SK-N-SH (cell line): ENCODE data around the gene RBMS3. TPM values are rescaled to one million over a fixed set of nuclear protein-coding genes. Genes with fewer than 3 reads are reported as not detected.

Experiments used
- CTCF ChIA-PET: fragments of 300-600, 350-600 bp; formaldehyde crosslinking; extraction: SDS; loops from one replicate; lab custom pipeline; 2021; lab: Yijun Ruan, JAX
- POLR2A ChIA-PET: fragments of 350-600 bp; sonication (Branson Sonifier 250); formaldehyde crosslinking; extraction: SDS; loops from one replicate; lab custom pipeline; 2020; ENCODE audit warnings: antibody characterized with exemption, inconsistent platforms; lab: Yijun Ruan, JAX
- DNase-seq: peaks from one replicate; pipeline ENCODE4 v3.0.0; 2012
- H2AFZ ChIP-seq: fragments of 200-600 bp; sonication (generic); 2 replicates; pipeline ENCODE4 v1.8.1; 2016; ENCODE audit warnings: antibody characterized with exemption, mild to moderate bottlenecking, low read depth
- H3F3A ChIP-seq: fragments of 200-600 bp; sonication (generic); replicated peaks from 2 replicates; pipeline ENCODE3; 2016; ENCODE audit warnings: antibody characterized with exemption, mild to moderate bottlenecking; ENCODE audit not compliant: insufficient read depth
- H3K27ac ChIP-seq, 2 experiments: fragments of 200-500 bp in 1 of 2; fragments of 200-600 bp in 1 of 2; sonication (Bioruptor generic) in 1 of 2; sonication (generic), shearing (Covaris generic) in 1 of 2; 2 replicates each; pipeline versions ENCODE4 v1.5.1 to v1.6.1; 2014 to 2016; ENCODE audit warnings: low read depth in 2 of 2, inconsistent platforms in 1 of 2, low read length in 1 of 2, mild to moderate bottlenecking in 1 of 2, mixed read lengths in 1 of 2
- H3K27me3 ChIP-seq: fragments of 200-600 bp; sonication (generic), shearing (Covaris generic); 2 replicates; pipeline ENCODE4 v1.6.1; 2016; ENCODE audit warnings: mixed run types; ENCODE audit not compliant: insufficient read depth
- H3K36me3 ChIP-seq, 2 experiments: fragments of 200-500 bp in 1 of 2; fragments of 200-600 bp in 1 of 2; sonication (Bioruptor generic) in 1 of 2; sonication (generic) in 1 of 2; replicated peaks in 1 of 2; 2 replicates each; pipeline versions ENCODE3 to v1.5.1; 2014 to 2016; ENCODE audit warnings: low read length in 1 of 2, mild to moderate bottlenecking in 1 of 2; ENCODE audit not compliant: insufficient read depth in 2 of 2, control insufficient read depth in 1 of 2
- H3K4me1 ChIP-seq, 2 experiments: fragments of 200-500 bp in 1 of 2; fragments of 200-600 bp in 1 of 2; sonication (Bioruptor generic) in 1 of 2; sonication (generic), shearing (Covaris generic) in 1 of 2; 2 replicates each; pipeline versions ENCODE4 v1.5.1 to v1.6.1; 2014 to 2016; ENCODE audit warnings: low read depth in 1 of 2, low read length in 1 of 2, mixed run types in 1 of 2; ENCODE audit not compliant: insufficient read depth in 2 of 2, control insufficient read depth in 1 of 2
- H3K4me2 ChIP-seq: fragments of 200-600 bp; sonication (generic), shearing (Covaris generic); 2 replicates; pipeline ENCODE4 v1.6.1; 2017; ENCODE audit warnings: mixed run types
- H3K4me3 ChIP-seq, 2 experiments: fragments of 200-500 bp in 1 of 2; fragments of 200-600 bp in 1 of 2; sonication (Bioruptor generic) in 1 of 2; sonication (generic), shearing (Covaris generic) in 1 of 2; 2 replicates each; pipeline versions ENCODE4 v1.5.1 to v1.8.1; 2014 to 2016; ENCODE audit warnings: low read depth in 2 of 2, inconsistent platforms in 1 of 2, low read length in 1 of 2, mild to moderate bottlenecking in 1 of 2, mixed read lengths in 1 of 2, moderate library complexity in 1 of 2
- H3K79me2 ChIP-seq: fragments of 200-600 bp; sonication (generic); 2 replicates; pipeline ENCODE4 v1.8.1; 2017; ENCODE audit warnings: mild to moderate bottlenecking; ENCODE audit not compliant: insufficient read depth
- H3K9ac ChIP-seq: fragments of 200-600 bp; sonication (generic); 2 replicates; pipeline ENCODE4 v1.6.1; 2017; ENCODE audit warnings: mixed run types
- H3K9me2 ChIP-seq: fragments of 200-600 bp; sonication (generic); 2 replicates; pipeline ENCODE4 v1.6.1; 2017; ENCODE audit warnings: mixed run types
- H3K9me3 ChIP-seq: fragments of 200-600 bp; sonication (generic); 2 replicates; pipeline ENCODE4 v1.6.1; 2017; ENCODE audit warnings: mixed run types, mild to moderate bottlenecking, moderate library complexity
- H4K20me1 ChIP-seq: fragments of 200-600 bp; sonication (generic); 2 replicates; pipeline ENCODE4 v1.6.1; 2017; ENCODE audit warnings: mild to moderate bottlenecking, mixed run types; ENCODE audit not compliant: insufficient read depth
- CHD2 ChIP-seq: fragments of 150-350 bp; IDR thresholded peaks from 2 replicates; pipeline ENCODE4 v1.6.1; 2018; ENCODE audit warnings: low read length; ENCODE audit not compliant: partially characterized antibody
- ELF1 ChIP-seq: IDR thresholded peaks from 2 replicates; pipeline ENCODE4 v1.4.0; 2012
- EP300 ChIP-seq, 2 experiments: IDR thresholded peaks; 2 replicates each; pipeline versions ENCODE4 v1.4.0 to v1.6.1; 2012; ENCODE audit warnings: borderline replicate concordance in 1 of 2, low read depth in 1 of 2, low read length in 1 of 2
- EZH2phosphoT487 ChIP-seq: fragments of 200-600 bp; sonication (generic); IDR thresholded peaks from 2 replicates; pipeline ENCODE4 v1.6.1; 2017; ENCODE audit warnings: low read depth, mixed run types, mild to moderate bottlenecking, antibody characterized with exemption, moderate library complexity, borderline replicate concordance
- GABPA ChIP-seq: IDR thresholded peaks from 2 replicates; pipeline ENCODE4 v1.4.0; 2012; ENCODE audit warnings: low read depth, mild to moderate bottlenecking
- JUND ChIP-seq: IDR thresholded peaks from 2 replicates; pipeline ENCODE4 v1.4.0; 2012
- NFIC ChIP-seq: IDR thresholded peaks from 2 replicates; pipeline ENCODE4 v1.4.0; 2012; ENCODE audit warnings: borderline replicate concordance
- POLR2AphosphoS5 ChIP-seq: IDR thresholded peaks from 2 replicates; pipeline ENCODE4 v1.6.1; 2012; ENCODE audit warnings: low read depth, low read length
- RAD21 ChIP-seq: IDR thresholded peaks from 2 replicates; pipeline ENCODE4 v1.6.1; 2012; ENCODE audit warnings: mild to moderate bottlenecking, low read length
- RFX5 ChIP-seq: IDR thresholded peaks from 2 replicates; pipeline ENCODE4 v1.6.1; 2012; ENCODE audit warnings: mild to moderate bottlenecking, improper control_type of control experiment, low read length
- RXRA ChIP-seq: IDR thresholded peaks from 2 replicates; pipeline ENCODE4 v1.4.0; 2012; ENCODE audit warnings: low read depth, mild to moderate bottlenecking, borderline replicate concordance
- SIN3A ChIP-seq: IDR thresholded peaks from 2 replicates; pipeline ENCODE4 v1.6.1; 2012; ENCODE audit warnings: low read depth, mild to moderate bottlenecking, low read length, moderate library complexity, borderline replicate concordance
- TCF12 ChIP-seq: IDR thresholded peaks from 2 replicates; pipeline ENCODE4 v1.4.0; 2012
- TEAD4 ChIP-seq: IDR thresholded peaks from 2 replicates; pipeline ENCODE4 v1.4.0; 2012; ENCODE audit warnings: mild to moderate bottlenecking, borderline replicate concordance; ENCODE audit not compliant: insufficient read depth
- YY1 ChIP-seq: IDR thresholded peaks from 2 replicates; pipeline ENCODE4 v1.4.0; 2012; ENCODE audit warnings: low read depth, mild to moderate bottlenecking
- WGBS: methylation state at CpG from one replicate; pipeline ENCODE4 v1.1.6; 2017; ENCODE audit warnings: low lambda C conversion rate; 5-methylcytosine and 5-hydroxymethylcytosine counted together
- polyA plus RNA-seq, 3 experiments: library from polyadenylated mRNA; depleted of rRNA; stranded (reverse); fragments of >200 nt; gene quantifications; 2 replicates each; pipeline ENCODE4 v1.2.3, GENCODE V29; 2012
- TF ChIP-seq, protein P1 (sequence below): fragments of 150-350 bp; IDR thresholded peaks from 2 replicates; pipeline ENCODE4 v1.6.1; 2017; ENCODE audit warnings: antibody characterized with exemption, low read length, low read depth, borderline replicate concordance
- TF ChIP-seq, protein P2 (sequence below): IDR thresholded peaks from 2 replicates; pipeline ENCODE4 v1.4.0; 2012; ENCODE audit warnings: low read depth, borderline replicate concordance
- TF ChIP-seq, protein P3 (sequence below): IDR thresholded peaks from 2 replicates; pipeline ENCODE4; 2012

Gene RBMS3
- polyA plus RNA-seq, 1 of the 3 experiments (the other 2 are of a cell fraction), result 8.2 TPM

DNA sequence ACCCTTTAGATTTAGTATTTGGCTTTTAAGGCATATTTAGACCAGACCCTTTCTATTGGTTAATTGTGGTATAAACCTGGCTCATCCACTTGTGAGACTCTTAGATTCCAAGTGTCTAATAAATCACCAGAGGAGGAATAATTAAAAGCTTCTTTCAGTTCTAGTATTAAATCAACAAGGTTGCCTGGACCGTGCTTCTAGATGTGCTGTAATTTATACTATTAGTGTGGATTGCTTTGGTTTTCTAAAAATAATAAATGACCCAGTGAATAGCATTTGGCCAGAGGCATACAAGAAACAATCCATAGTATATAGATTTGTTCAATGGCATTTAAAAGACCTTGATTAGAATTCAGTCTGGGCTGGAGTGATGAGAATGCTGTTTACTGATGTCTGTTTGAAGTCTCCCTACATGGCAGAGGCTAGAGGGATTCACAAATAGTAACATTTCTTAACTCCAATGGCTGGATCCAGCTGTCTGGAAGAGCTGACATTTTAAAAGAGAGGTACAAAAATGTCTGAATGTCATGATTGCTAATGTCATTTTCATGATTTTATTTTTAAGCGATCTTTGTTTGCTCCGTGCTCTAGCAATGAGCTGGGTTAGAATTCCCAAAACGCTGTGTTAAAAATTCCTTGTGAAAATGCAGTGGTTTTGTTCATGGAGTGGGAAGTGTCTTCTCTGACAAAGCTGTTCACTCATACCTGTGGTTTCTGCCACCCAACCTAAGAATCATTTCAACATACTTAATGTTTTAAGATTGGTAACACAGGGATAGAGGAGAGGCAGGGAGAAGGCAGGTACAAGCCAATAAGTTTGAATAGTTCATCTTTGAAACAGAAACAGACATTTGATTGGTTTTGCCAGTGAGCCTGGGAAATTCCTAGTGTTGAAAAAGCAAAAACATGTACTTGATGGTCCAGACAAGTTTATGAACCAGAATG is 89.9 kb downstream of the RBMS3 start:
- CTCF ChIA-PET, result interaction anchor here (0.6 to 1.4 kb wide), 4 partner anchors 9 to 273 kb away, joined by 3 to 4 read pairs (median 4); no protein-coding TSS in a partner anchor
- H4K20me1 ChIP-seq, result peaks cover 23% of the 10 kb centered on the region
- H3K4me2 ChIP-seq, result no peak overlapping the region
- peaks cover 0 to 32% of the 10 kb centered on the region in 2 experiments for H3K36me3 ChIP-seq
- H3K27me3 ChIP-seq, result no peaks in the 10 kb centered on the region
- POLR2A ChIA-PET, result no interaction called here
- H3K9me2 ChIP-seq, result no peaks in the 10 kb centered on the region
- H3K4me3 ChIP-seq, result no peak overlapping the region
- peaks cover 15 to 16% of the 10 kb centered on the region in 2 experiments; a peak in 3 of 4 replicates for H3K4me1 ChIP-seq
- DNase-seq, result no peak
- no peaks in the 10 kb centered on the region for H3K9me3 ChIP-seq
- H3K9ac ChIP-seq, result no peak overlapping the region
- peaks cover 6% of the 10 kb centered on the region for H3F3A ChIP-seq
- H3K27ac ChIP-seq, result peak overlapping the region in 1 of 2 experiments; percentile 53; a peak in 2 of 4 replicates
- H2AFZ ChIP-seq, result no peak overlapping the region
- peaks cover 93% of the 10 kb centered on the region for H3K79me2 ChIP-seq
- 71% methylated on average over 4 of the region's 4 CpGs for WGBS
- TF ChIP-seq CHD2 (no peak), EP300 (IDR thresholded peaks at IDR 0.05; ENCODE audit: borderline replicate concordance in 1 of 2, low read depth in 1 of 2, low read length in 1 of 2) (no peak), ELF1 (no peak), RAD21 (no peak), RFX5 (no peak), YY1 (no peak), SIN3A (no peak), NFIC (no peak), JUND (no peak), TCF12 (no peak)
- TF ChIP-seq, protein P1, sequence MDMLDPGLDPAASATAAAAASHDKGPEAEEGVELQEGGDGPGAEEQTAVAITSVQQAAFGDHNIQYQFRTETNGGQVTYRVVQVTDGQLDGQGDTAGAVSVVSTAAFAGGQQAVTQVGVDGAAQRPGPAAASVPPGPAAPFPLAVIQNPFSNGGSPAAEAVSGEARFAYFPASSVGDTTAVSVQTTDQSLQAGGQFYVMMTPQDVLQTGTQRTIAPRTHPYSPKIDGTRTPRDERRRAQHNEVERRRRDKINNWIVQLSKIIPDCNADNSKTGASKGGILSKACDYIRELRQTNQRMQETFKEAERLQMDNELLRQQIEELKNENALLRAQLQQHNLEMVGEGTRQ, result no peak
- TF ChIP-seq, protein P2, sequence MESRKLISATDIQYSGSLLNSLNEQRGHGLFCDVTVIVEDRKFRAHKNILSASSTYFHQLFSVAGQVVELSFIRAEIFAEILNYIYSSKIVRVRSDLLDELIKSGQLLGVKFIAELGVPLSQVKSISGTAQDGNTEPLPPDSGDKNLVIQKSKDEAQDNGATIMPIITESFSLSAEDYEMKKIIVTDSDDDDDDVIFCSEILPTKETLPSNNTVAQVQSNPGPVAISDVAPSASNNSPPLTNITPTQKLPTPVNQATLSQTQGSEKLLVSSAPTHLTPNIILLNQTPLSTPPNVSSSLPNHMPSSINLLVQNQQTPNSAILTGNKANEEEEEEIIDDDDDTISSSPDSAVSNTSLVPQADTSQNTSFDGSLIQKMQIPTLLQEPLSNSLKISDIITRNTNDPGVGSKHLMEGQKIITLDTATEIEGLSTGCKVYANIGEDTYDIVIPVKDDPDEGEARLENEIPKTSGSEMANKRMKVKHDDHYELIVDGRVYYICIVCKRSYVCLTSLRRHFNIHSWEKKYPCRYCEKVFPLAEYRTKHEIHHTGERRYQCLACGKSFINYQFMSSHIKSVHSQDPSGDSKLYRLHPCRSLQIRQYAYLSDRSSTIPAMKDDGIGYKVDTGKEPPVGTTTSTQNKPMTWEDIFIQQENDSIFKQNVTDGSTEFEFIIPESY, result no peak

DNA sequence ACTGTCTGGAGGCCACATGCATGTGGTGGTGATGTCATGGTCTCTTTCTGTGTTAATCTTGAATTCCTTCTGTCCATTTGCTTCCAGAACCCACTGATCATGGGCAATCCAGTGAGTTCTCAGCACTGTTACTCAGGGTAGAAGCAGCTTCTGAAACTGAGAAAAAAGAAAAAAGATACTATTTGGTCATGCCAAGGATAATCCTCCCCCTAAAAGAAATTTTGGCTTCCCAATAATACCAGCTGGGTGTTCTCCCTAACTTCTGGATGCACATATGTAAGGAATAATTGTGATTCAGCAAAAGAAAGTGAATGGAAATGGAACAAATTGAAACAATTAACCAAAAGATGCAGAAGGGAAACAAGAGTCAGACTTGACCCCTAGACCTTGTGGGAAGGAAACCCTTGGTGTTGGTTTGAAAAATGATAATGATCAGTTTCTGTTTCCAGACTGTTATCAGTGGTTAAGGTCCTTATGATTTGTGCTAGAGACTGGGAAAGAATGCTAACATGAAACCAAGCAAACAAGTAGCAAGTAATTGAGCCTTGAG is 92.3 kb downstream of the RBMS3 start:
- no peaks in the 10 kb centered on the region for H3K9me3 ChIP-seq
- DNase-seq, result no peak

More for the DNA sequence above, 92.3 kb downstream of the RBMS3 start:
- POLR2A ChIA-PET, result no interaction called here
- Histone ChIP-seq H2AFZ (no peak overlapping the region), H3K9me2 (no peaks in the 10 kb centered on the region), H3K4me1 (peaks cover 11 to 15% of the 10 kb centered on the region in 2 experiments; a peak in 3 of 4 replicates), H3K27ac (peak overlapping the region; percentile 26 to 58; a peak in 3 of 4 replicates), H3K4me2 (no peak overlapping the region), H3K4me3 (no peak overlapping the region), H3K9ac (no peak overlapping the region), H4K20me1 (peaks cover 23% of the 10 kb centered on the region), H3K36me3 (peaks cover 0 to 26% of the 10 kb centered on the region in 2 experiments), H3K79me2 (peaks cover 93% of the 10 kb centered on the region), H3F3A (peaks cover 6% of the 10 kb centered on the region), H3K27me3 (no peaks in the 10 kb centered on the region)
- TF ChIP-seq, protein P3, sequence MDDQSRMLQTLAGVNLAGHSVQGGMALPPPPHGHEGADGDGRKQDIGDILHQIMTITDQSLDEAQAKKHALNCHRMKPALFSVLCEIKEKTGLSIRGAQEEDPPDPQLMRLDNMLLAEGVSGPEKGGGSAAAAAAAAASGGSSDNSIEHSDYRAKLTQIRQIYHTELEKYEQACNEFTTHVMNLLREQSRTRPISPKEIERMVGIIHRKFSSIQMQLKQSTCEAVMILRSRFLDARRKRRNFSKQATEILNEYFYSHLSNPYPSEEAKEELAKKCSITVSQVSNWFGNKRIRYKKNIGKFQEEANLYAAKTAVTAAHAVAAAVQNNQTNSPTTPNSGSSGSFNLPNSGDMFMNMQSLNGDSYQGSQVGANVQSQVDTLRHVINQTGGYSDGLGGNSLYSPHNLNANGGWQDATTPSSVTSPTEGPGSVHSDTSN, result peak; percentile 53
- no peak for TF ChIP-seq ELF1
- peak; percentile 43; the same call in 1 of the 2 replicates for TF ChIP-seq POLR2AphosphoS5
- no peak for TF ChIP-seq GABPA
- TF ChIP-seq EZH2phosphoT487, result no peak
- TF ChIP-seq TEAD4, result peak; percentile 58; the same call in 1 of the 2 replicates
- peak; percentile 29; the same call in 1 of the 2 replicates for TF ChIP-seq RXRA
- TF ChIP-seq SIN3A, result no peak
- peak in 1 of 2 experiments; percentile 52; a peak in 1 of 4 replicates for TF ChIP-seq EP300 (IDR thresholded peaks at IDR 0.05; ENCODE audit: borderline replicate concordance in 1 of 2, low read depth in 1 of 2, low read length in 1 of 2)
- 0 out of 2 replicates have a peak, but pooled peaks have one; percentile 41 for TF ChIP-seq NFIC
- TF ChIP-seq JUND, result peak; percentile 27; the same call in 1 of the 2 replicates
- TF ChIP-seq YY1, result no peak
- TF ChIP-seq TCF12, result peak; percentile 73; the same call in 1 of the 2 replicates
- CTCF ChIA-PET, result no interaction called here
